Hematopoietic multipotent progenitor cell (in vitro differentiated cells): ENCODE data around the gene TGM3. TPM values are rescaled to one million over a fixed set of nuclear protein-coding genes. Genes with fewer than 3 reads are reported as not detected.
"Not testable (repeated sequence)": the region's sequence is repeated elsewhere in the genome, so short reads cannot be mapped to it uniquely, and the experiment has no call there.

Experiments used
- DNase-seq, 3 donors: peaks; one replicate each; pipeline ENCODE4 v3.0.0-alpha.2; 2011 to 2015; ENCODE audit warnings: low read depth in 2 of 3, low spot score in 2 of 3
- total RNA-seq: library from RNA; depleted of rRNA; stranded (reverse); fragments of >200 nt; gene quantifications from one replicate; pipeline ENCODE4 v1.2.3, GENCODE V29; 2012

Gene TGM3, protein sequence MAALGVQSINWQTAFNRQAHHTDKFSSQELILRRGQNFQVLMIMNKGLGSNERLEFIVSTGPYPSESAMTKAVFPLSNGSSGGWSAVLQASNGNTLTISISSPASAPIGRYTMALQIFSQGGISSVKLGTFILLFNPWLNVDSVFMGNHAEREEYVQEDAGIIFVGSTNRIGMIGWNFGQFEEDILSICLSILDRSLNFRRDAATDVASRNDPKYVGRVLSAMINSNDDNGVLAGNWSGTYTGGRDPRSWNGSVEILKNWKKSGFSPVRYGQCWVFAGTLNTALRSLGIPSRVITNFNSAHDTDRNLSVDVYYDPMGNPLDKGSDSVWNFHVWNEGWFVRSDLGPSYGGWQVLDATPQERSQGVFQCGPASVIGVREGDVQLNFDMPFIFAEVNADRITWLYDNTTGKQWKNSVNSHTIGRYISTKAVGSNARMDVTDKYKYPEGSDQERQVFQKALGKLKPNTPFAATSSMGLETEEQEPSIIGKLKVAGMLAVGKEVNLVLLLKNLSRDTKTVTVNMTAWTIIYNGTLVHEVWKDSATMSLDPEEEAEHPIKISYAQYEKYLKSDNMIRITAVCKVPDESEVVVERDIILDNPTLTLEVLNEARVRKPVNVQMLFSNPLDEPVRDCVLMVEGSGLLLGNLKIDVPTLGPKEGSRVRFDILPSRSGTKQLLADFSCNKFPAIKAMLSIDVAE
- not detected for total RNA-seq

GRCh38 chr20:2295886-2296515, at the start of gene TGM3:
Gene TGM3 (plus strand): TSS chr20:2296001. CDS start chr20:2296064, 63 bp downstream.
- DNase-seq = no peak

- no peak for DNase-seq
These were observed 49.7 kb upstream of the TGM3 start for GRCh38 chr20:2246069-2246491.

DNA sequence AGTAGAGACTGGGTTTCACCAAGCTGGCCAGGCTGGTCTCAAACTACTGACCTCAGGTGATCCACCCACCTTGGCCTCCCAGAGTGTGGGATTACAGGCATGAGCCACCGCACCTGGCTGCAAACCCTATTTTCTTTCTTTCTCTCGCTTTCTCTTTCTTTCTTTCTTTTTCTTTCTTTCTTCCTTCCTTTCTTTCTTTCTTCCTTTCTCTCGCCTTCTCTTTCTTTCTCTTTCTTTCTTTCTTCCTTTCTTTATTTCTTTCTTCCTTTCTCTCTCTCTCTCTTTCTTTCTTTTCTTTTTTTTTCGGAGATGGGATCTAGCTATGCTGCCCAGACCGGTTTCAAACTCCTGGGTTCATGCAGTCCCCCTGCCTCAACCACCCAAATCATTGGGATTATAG, 47.0 kb upstream of the TGM3 start:
- DNase-seq = no peak

DNA sequence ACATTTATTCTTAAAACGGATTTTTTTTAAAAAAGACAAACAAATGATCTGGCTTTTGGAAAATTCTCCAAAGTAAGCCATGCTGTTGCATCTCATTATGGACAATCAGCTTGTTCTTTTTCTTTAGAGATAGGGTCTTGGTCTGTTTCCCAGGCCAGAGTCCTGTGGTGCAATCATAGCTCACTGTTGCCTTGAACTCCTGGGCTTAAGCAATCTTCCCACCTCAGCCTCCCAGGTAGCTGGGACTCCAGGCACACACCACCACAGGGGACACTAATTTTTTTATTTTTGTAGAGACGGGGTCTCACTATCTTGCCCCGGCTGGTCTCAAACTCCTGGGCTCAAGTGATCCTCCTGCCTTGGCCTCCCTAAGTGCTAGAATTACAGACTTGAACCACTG, 45.9 kb upstream of the TGM3 start:
- no peak for DNase-seq

DNA sequence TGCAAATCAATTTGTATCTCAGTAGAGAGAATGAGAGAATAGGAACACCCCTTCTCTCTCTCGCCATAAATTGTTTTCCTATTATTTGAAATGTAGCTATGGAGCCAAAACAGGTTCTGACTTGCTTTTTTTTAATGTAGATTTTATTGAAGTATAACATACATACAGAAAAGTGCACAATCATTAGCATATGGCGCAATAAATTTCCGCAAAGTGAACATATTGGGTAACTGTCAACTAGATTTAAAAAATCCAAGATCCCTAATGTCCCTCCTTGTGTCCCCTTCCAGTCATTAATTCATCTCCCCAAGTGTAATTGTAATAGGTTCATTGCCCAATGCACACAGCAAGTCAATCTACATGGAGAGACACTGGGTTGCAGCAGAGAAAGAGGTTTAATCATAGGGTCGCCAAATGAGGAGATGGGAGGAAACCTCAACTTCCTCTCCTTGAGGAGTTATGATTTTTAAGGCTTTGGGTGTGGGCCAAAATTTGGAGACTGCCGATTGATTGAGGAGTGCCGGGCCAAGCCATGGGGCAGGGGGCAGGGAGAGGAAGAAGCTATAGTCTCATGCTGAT, 43.3 kb upstream of the TGM3 start:
- no peak for DNase-seq

DNA sequence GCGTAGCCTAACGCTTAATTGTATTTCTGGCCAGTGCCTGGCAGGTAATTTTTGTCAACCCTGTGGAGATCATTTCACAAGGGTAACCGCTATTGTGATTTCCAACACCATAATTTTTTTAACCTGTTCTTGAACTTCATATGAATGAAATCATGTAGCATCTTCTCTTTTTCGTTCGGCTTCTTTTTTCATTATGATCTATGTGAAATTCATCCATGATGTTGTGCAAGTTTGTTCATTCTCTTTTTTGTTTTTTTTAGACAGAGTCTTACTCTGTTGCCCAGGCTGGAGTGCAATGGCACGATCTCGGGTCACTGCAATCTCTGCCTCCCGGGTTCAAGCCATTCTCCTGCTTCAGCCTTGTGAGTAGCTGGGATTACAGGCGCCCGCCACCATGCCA, 42.5 kb upstream of the TGM3 start:
- no peak for DNase-seq

- no peak for DNase-seq
These were observed 41.5 kb upstream of the TGM3 start for GRCh38 chr20:2254333-2254732.

GRCh38 chr20:2255926-2256531, 39.8 kb upstream of the TGM3 start:
- no peak for DNase-seq

GRCh38 chr20:2259731-2260130, 36.1 kb upstream of the TGM3 start:
- no peak for DNase-seq

GRCh38 chr20:2260250-2260649, 35.6 kb upstream of the TGM3 start:
- no peak for DNase-seq

DNA sequence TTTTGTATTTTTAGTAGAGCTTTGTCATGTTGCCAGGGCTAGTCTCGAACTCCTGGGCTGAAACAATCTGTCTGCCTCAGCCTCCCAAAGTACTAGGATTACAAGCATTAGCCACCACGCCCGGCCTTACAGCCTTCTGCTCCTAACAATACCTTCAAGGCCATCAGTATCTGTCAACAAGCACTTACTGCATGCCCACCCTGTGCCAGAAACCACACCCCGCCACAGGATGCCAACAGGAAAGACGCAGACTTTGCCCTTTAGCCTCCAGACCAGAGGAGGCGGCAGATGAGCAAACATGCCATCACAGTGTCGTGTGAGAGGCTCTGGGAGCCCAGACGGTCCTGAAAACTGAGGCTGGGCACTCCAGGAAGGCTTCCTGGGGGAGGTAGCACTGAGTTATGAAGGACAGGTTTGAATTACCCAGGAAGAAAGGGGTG, 34.7 kb upstream of the TGM3 start:
- no peak for DNase-seq

DNA sequence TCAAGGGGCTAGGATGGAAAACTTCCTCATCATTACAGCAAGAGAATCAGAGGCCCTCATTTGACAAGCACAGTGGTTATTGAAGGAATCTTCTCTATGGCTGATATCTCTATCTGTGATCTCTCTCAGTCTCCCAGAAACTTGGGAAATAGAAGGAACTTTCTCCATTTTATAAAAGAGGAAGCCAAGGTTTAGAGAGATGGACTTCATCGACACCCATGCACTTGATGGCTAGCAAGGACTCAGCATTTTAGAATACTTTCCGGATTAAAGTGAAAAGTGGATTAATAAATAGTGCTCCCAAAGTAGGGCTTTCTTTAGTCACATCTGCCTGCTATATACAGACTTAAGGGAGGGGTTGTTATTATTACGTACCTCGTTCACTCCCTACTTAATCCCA, 34.2 kb upstream of the TGM3 start:
- DNase-seq = no peak

GRCh38 chr20:2264118-2264517, 31.7 kb upstream of the TGM3 start:
- no peak for DNase-seq

DNA sequence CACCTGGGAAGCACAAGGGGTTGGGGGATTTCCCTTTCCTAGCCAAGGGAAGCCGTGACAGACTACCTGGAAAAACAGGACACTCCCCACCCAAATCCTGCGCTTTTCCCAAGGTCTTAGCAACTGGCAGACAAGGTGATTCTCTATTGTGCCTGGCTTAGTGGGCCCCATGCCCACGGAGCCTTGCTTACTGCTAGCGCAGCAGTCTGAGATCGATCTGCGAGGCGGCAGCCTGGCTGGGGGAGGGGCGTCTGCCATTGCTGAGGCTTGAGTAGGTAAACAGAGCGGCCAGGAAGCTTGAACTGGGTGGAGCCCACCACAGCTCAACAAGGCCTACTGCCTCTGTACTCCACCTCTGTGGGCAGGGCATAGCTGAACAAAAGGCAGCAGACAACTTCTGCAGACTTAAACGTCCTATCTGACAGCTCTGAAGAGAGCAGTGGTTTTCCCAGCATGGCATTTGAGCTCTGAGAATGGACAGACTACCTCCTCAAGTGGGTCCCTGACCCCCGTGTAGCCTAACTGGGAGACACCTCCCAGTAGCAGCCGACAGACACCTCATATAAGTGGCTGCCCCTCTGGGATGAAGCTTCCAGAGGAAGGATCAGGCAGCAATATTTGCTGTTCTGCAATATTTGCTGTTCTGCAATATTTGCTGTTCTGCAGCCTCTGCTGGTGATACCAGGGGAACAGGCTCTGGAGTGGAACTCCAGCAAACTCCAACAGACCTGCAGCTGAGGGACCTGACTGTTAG, 31.0 kb upstream of the TGM3 start:
- DNase-seq = not testable (repeated sequence)

DNA sequence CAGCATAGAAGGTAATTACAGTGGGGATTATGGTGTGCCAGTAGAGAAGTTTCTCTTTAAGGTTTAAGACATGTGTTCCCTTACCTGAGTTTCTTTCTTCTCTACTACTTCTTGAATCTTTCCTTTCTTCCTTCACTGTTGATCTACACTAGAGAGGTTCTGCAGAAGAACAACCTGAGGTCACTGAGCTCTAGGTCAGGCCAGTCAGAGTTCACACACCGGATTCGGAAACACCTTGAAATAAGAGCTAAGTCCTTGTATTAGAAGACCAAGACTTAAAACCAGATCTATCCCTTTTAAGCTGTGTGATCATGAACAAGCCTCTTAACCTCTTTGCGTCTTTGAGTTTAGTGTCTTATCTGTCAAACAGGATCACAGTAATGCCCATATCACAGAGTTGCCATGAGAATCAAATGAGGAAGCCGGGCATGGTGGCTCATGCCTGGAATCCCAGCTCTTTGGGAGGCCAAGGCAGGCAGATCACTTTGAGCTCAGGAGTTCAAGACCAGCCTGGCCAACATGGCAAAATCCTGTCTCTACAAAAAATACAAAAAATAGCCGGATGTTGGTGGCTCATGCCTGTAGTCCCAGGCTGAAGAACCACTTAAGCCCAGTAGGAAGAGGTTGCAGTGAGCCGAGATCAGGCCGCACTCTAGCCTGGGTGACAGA, 22.0 kb upstream of the TGM3 start:
- DNase-seq = no peak

DNA sequence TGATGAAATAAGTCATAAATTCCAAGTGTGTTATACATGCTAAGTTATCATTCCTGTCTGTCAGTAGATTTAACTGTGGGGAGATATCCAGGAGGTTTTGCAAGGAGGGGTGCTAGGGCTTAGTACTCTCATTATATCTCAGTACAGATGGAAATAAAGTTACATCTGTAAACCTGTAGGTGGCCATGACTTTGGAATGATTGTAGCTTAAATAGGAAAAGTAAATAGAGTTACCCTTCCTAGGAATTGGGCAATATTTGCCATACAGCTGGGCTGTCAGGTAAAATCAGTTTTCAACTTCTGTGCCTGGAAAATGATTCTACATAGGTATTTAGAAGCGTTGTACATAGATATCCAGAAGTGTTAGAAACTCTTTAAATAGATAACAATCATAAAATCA, 19.8 kb upstream of the TGM3 start:
- no peak for DNase-seq

DNA sequence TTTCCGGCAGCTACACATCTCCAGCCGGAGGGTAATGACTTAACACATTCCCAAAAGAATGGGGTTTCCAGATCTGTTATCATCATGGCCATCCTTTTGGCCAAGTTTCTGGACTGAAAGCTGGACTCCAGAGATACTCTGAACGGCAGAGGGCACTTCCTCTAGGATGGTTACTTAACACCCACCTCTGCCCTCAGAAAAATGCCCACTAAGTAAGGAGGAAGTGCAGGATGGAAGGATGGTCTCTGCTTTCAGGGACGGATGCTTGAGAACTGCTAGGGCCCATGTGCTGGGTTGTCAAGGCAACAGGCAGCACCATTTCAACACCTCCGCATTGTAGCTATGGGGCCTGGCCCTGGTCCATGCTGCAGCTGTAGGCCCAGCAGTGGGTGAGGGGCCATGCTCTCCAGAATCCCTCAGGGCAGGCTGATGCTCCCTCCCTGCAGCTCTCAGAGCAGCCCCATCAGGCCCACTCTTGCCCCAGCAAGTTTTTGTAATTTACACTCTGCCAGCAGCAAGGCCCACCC, 16.5 kb upstream of the TGM3 start:
- DNase-seq = no peak

DNA sequence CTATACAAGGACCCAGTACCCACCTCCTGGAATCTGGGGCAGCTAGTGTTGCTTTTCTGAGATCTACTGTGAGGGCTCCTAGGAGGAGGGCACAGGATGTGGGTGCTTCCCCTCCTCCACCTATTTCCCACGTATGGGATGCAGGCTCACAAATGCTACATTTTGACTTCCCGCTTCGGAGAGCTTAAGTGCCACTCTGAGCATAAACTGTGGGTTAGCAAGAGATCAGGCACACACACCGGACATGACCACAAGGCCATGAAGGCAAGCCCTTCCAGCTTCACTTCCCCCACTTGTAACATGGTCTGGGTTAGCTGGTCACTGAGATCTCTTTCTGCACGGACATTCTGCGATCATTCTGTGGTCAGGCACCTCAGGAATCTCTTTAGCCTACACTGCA, 15.7 kb upstream of the TGM3 start:
- no peak for DNase-seq

- DNase-seq = no peak
These were observed 14.2 kb upstream of the TGM3 start for GRCh38 chr20:2281563-2281962.
